BJ (cell line): ENCODE results near the gene PRKCH. TPM values are rescaled to one million over a fixed set of nuclear protein-coding genes. Genes with fewer than 3 reads are reported as not detected.

Experiments
- CTCF ChIA-PET: fragments of 350-600 bp; formaldehyde crosslinking; extraction: SDS; loops from one replicate; lab custom pipeline; 2021; ENCODE audit warnings: antibody characterized with exemption, inconsistent platforms; lab: Yijun Ruan, JAX
- POLR2A ChIA-PET: fragments of 300-600 bp; sonication (Branson Sonifier 250); formaldehyde crosslinking; extraction: SDS; loops from one replicate; lab custom pipeline; 2021; ENCODE audit warnings: antibody characterized with exemption; lab: Charles Lee
- DNase-seq: peaks from one replicate; pipeline ENCODE4 v3.0.0-alpha.2; 2011; ENCODE audit warnings: low read depth
- H3K27me3 ChIP-seq: 2 replicates; pipeline ENCODE4 v1.6.0; 2011; ENCODE audit warnings: low read length; ENCODE audit not compliant: control insufficient read depth, insufficient read depth
- H3K36me3 ChIP-seq: 2 replicates; pipeline ENCODE4 v1.5.1; 2011; ENCODE audit warnings: low read length; ENCODE audit not compliant: control insufficient read depth, insufficient read depth
- H3K4me3 ChIP-seq: 2 replicates; pipeline ENCODE4 v1.5.1; 2011; ENCODE audit warnings: low read depth, mild to moderate bottlenecking, control low read depth, low read length
- polyA plus RNA-seq: library from polyadenylated mRNA; depleted of rRNA; stranded (reverse); fragments of >200 nt; gene quantifications from 2 replicates; pipeline ENCODE4 v1.2.3, GENCODE V29; 2011
- TF ChIP-seq, protein P1 (sequence below): IDR thresholded peaks from 2 replicates; pipeline ENCODE4 v1.5.1; 2011; ENCODE audit warnings: low read depth, mild to moderate bottlenecking, control low read depth, inconsistent platforms, low read length, moderate library complexity; ENCODE audit not compliant: insufficient read depth

Gene PRKCH
- polyA plus RNA-seq, 1 experiment, result 2.0 TPM

DNA sequence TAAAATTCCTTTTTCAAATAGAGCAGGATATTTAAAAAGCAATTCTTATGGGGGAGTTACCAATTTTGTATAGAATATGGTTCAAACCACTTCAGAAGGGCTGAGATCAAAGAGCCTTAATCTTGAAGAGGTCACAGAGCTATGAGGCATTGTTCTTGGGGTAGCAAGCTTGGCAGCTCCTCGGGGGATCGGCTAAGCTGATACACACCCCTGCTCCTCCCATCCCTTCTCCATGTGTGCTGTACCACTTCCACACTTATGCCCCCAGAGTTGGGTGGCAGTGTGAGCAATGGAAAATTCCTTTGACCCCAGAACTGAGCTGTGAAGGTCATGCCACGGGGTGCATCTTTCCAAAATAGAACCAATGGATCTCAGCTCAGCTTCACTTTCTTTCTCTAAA is 25.2 kb upstream of the PRKCH start:
- ChIA-PET POLR2A (no interaction called here), CTCF (interaction anchor here (1.0 to 3.2 kb wide), 6 partner anchors 9 to 541 kb away, joined by 3 to 21 read pairs (median 3); partner anchors contain the start of gene TMEM30B)
- H3K36me3 ChIP-seq, result no peaks in the 10 kb centered on the region
- H3K4me3 ChIP-seq, result no peak overlapping the region
- TF ChIP-seq, protein P1, sequence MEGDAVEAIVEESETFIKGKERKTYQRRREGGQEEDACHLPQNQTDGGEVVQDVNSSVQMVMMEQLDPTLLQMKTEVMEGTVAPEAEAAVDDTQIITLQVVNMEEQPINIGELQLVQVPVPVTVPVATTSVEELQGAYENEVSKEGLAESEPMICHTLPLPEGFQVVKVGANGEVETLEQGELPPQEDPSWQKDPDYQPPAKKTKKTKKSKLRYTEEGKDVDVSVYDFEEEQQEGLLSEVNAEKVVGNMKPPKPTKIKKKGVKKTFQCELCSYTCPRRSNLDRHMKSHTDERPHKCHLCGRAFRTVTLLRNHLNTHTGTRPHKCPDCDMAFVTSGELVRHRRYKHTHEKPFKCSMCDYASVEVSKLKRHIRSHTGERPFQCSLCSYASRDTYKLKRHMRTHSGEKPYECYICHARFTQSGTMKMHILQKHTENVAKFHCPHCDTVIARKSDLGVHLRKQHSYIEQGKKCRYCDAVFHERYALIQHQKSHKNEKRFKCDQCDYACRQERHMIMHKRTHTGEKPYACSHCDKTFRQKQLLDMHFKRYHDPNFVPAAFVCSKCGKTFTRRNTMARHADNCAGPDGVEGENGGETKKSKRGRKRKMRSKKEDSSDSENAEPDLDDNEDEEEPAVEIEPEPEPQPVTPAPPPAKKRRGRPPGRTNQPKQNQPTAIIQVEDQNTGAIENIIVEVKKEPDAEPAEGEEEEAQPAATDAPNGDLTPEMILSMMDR, result no peak
- H3K27me3 ChIP-seq, result peaks cover 1% of the 10 kb centered on the region; the same call in 1 of the 2 replicates
- DNase-seq, result no peak

DNA sequence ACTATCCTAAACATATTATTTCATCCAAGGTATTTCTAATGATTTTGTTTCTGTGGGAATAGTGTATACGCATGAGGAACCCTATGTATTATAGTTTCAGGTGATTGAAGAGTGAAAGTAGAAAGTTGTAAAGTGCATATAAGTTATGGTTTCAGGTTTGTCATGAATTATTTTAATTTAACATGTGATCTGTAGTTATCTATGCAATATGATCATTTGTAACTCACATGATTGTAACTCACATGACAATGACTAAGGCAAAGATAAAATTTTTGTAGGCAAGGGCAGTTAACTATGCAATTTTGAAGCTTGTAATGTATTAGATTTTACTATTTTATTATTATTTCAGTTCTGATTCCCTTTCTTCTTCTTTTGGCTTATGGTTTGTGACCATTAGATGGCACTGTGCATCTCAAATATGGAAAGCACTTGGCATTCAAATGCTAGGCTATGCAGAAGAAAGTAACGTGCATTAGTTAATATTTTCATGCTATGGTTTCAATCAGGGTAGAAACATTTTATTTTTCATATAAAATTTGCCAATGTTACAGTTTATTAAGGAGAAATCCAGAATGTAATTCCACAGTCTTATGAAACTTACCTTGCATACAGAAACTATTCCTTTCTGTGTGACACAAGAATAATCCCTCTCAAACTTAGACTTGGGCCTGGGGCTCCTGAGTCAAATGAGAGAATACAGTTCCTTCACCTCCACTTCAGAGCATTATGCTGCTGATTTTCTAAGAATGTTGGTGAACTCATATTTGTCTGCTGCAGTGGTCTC is 24.5 kb upstream of the PRKCH start:
- no peak for DNase-seq
- CTCF ChIA-PET, result interaction anchor here (1.0 to 3.2 kb wide), 7 partner anchors 10 to 541 kb away, joined by 3 to 21 read pairs (median 3); partner anchors contain the start of gene TMEM30B
- Histone ChIP-seq H3K4me3 (no peak overlapping the region), H3K27me3 (peaks cover 1% of the 10 kb centered on the region; the same call in 1 of the 2 replicates), H3K36me3 (no peaks in the 10 kb centered on the region)
- POLR2A ChIA-PET, result no interaction called here
- TF ChIP-seq, protein P1, result peak; percentile 73

DNA sequence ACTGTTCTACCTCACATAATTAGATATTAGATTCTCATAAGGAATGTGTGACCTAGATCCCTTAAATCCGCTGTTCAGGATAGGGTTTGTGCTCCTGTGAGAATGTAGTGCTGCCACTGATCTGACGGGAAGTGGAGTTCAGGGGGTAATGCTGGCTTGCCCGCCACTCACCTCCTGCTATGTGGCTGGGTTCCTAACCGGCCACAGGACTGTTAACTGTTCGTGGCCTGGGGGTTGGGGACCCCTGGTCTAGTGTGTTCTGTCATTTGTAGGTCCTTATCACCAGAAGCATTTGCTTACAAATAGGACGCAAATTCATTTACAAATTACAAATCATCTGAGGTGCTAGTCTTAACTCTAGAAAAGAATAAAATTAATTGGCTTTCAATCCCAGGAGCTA is 23.8 kb upstream of the PRKCH start:
- no peak for DNase-seq
- TF ChIP-seq, protein P1, result no peak
- no peaks in the 10 kb centered on the region for H3K36me3 ChIP-seq
- H3K27me3 ChIP-seq, result peaks cover 1% of the 10 kb centered on the region; the same call in 1 of the 2 replicates
- no peak overlapping the region for H3K4me3 ChIP-seq
- ChIA-PET POLR2A (no interaction called here), CTCF (interaction anchor here (2.0 to 3.2 kb wide), 2 partner anchors 13 to 540 kb away, joined by 8 to 21 read pairs; no protein-coding TSS in a partner anchor)

DNA sequence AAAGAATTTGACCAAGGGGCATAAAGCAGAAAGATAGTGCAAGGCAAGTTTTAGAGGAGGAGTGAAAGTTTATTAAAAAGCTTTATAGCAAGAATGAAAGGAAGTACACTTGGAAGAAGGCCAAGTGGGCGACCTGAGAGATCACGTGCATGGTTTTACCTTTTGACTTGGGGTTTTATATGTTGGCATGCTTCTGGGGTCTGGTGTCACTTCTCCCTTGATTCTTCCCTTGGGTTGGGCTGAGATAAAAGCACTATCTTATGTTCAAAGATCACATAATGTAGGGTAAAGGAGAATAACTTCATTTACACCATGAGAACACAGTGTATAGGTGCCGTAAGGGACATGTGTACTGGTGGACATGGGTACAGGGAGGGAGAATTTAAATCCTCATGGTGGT is 22.6 kb upstream of the PRKCH start:
- Histone ChIP-seq H3K27me3 (peaks cover 1% of the 10 kb centered on the region; the same call in 1 of the 2 replicates), H3K36me3 (no peaks in the 10 kb centered on the region), H3K4me3 (no peak overlapping the region)
- ChIA-PET POLR2A (no interaction called here), CTCF (interaction anchor here (1.0 to 3.2 kb wide), 3 partner anchors 12 to 701 kb away, joined by 3 to 21 read pairs (median 8); no protein-coding TSS in a partner anchor)
- DNase-seq, result no peak
- TF ChIP-seq, protein P1, result no peak

DNA sequence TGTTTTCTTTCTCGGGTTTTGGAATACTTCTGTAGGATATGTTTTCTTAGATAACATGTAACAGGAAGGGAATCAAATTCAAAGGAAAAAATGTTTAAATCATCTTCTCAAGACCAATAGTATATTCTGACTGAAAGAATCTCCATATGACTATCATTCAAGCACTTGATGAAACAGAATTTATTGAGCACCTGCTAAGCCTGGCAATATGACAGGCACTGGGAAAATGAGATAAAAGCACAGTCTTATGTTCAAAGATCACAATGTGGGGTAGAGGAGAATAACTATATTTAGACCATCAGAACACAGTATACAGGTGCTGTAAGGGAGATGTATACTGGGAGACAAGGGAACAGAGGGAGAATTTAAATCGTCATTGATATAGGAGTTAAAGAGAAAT is 21.2 kb upstream of the PRKCH start:
- TF ChIP-seq, protein P1, result no peak
- ChIA-PET CTCF (interaction anchor here (0.6 kb wide), 1 partner anchor 561 kb away, joined by 3 read pairs; no protein-coding TSS in a partner anchor), POLR2A (no interaction called here)
- Histone ChIP-seq H3K36me3 (no peaks in the 10 kb centered on the region), H3K4me3 (no peak overlapping the region), H3K27me3 (peaks cover 1% of the 10 kb centered on the region; the same call in 1 of the 2 replicates)
- no peak for DNase-seq
